Esophagus mucosa (tissue), 1 donor: Measurements from ENCODE around the gene TSPY10. TPM values are rescaled to one million over a fixed set of nuclear protein-coding genes. Genes with fewer than 3 reads are reported as not detected.
"Not testable (repeated sequence)": the region's sequence is repeated elsewhere in the genome, so short reads cannot be mapped to it uniquely, and the experiment has no call there.

ENCODE experiments used
- ATAC-seq: fragments of 200-7000 bp; cut with Tn5 transposase; one replicate; pipeline ENCODE4 v1.9.1; 2020
- total RNA-seq: library from RNA; stranded (reverse); gene quantifications from one replicate; pipeline ENCODE4 v1.2.4, GENCODE V29; 2023
- donor health status: DM: yes; HTN: yes; CAD: no.

TSPY10 gene
- not detected for total RNA-seq

- not testable (repeated sequence) for ATAC-seq
Observed at GRCh38 chrY:9527580-9527979, at the start of gene TSPY10. TSPY10 (plus strand) TSS chrY:9527880; CDS start chrY:9527926, 46 bp downstream.

DNA sequence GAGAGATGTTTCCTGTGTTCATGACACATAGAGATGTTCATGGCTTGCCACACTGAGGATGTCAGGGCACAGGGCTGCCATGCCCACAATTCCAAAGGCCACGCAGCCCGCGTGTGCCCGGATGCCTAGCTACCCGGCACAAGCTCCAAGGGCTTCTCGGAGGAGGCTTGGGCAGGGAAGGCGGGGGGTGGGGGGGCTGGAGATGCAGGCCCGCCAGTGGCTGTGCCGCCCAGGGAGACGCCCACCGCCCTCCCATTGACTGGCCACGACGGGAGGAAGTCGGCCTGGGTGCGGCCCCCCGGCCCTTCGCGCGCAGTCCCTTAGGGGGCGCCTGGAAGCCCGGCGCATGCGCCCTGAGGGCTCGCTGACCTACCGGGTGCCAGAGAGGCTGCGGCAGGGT is 40.7 kb upstream of the TSPY10 start, which contains the start of gene TSPY9:
Gene TSPY9 (plus strand): TSS at position 301 of the 400 bp plus-strand sequence. CDS start 46 bp downstream, at position 347.
- ATAC-seq = not testable (repeated sequence)

DNA sequence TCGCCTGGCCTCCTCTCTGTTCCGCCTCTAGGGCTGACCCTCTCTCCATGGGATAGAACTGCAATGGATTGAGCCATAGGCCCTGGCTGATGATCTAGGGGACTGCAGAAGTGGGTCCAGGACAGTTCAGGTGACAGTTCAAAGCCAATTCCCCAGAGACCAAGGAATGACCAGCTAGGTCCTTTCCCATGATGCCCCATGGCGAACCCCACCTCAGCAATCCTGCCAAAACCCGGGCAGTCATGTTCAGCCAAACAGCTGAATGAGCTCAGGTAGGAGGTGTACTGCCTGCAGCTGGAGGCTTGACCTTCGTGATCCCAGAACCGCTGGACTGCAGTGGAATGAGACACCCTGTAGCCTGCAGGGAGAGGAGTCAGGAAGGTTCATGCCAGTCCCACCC is 23.3 kb upstream of the TSPY10 start:
- ATAC-seq = not testable (repeated sequence)

DNA sequence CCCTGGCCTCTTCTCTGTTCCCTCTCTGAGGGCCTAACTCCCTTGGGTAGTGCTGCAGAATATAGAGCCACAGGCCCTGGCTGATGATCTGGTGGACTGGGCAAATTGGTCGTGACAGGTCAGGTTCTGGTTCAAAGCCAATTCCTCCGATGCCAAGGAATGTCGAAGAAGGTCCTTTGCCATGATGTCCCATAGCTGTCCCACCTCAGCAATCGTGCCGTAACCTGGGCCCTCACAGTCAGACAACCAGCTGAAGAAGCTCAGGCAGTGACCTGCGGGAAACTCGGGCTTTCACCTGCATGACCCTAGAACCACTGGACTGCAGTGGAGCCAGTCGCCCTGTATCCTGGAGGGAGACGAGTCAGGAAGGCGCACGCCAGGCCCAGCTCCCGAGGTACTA is 11.4 kb upstream of the TSPY10 start:
- ATAC-seq = not testable (repeated sequence)

Other genes starting within 250 kb of the TSPY10 start
- gene TSPY4, start 190.4 kb upstream of the TSPY10 start, total RNA-seq = not detected
- gene TSPY8, start 170.1 kb upstream of the TSPY10 start, total RNA-seq = not detected
- not detected for gene TSPY3, start 129.5 kb upstream of the TSPY10 start, total RNA-seq
- not detected for gene TSPY1, start 60.9 kb upstream of the TSPY10 start, total RNA-seq
- not detected for gene TSPY9, start 40.6 kb upstream of the TSPY10 start, total RNA-seq